Endothelial cell of umbilical vein (primary cell): ENCODE measurements around the gene SMAD5. TPM values are rescaled to one million over a fixed set of nuclear protein-coding genes. Genes with fewer than 3 reads are reported as not detected.

Experiments used
- BruUV-seq: library from RNA; stranded (reverse); fragments of 400-500 nt; replicated peaks from 2 replicates; lab custom pipeline; 2021; lab: Mats Ljungman, UMichigan
- CTCF ChIA-PET: fragments of 300-600, 350-600 bp; sonication (Branson Sonifier 250); formaldehyde crosslinking; loops from one replicate; lab custom pipeline; 2021; ENCODE audit warnings: antibody characterized with exemption, inconsistent platforms; lab: Charles Lee
- POLR2A ChIA-PET: fragments of 300-600, 350-600 bp; sonication (Branson Sonifier 250); formaldehyde crosslinking; loops from one replicate; lab custom pipeline; 2021; ENCODE audit warnings: antibody characterized with exemption, inconsistent platforms; lab: Charles Lee
- DNase-seq: peaks from one replicate; pipeline ENCODE4 v3.0.0-alpha.2; 2011; ENCODE audit warnings: low read depth, low spot score
- FAIRE-seq: peaks from 2 replicates; lab custom pipeline; 2011; peaks lifted over from hg19 to GRCh38; lab: Jason Lieb, UNC
- H2AFZ ChIP-seq: 2 replicates; pipeline ENCODE4 v1.6.0; 2012; ENCODE audit warnings: low read depth, low read length, control low read depth, inconsistent platforms
- H3K27ac ChIP-seq: 2 replicates; pipeline ENCODE4 v1.5.1; 2011; ENCODE audit warnings: low read depth, mild to moderate bottlenecking, control low read depth, low read length, moderate library complexity; ENCODE audit not compliant: insufficient read depth
- H3K27me3 ChIP-seq, 2 experiments: 2 replicates each; pipeline versions ENCODE4 v1.6.0 to v1.6.1; 2011; ENCODE audit warnings: low read length in 2 of 2, mixed read lengths in 1 of 2; ENCODE audit not compliant: control insufficient read depth in 2 of 2, insufficient read depth in 2 of 2
- H3K36me3 ChIP-seq, 2 experiments: 2 replicates in 1 of 2; 3 replicates in 1 of 2; pipeline ENCODE4 v1.5.1; 2011; ENCODE audit warnings: low read length in 2 of 2, mild to moderate bottlenecking in 1 of 2, moderate library complexity in 1 of 2; ENCODE audit not compliant: control insufficient read depth in 2 of 2, insufficient read depth in 2 of 2; ENCODE audit errors: extremely low read depth in 1 of 2
- H3K4me1 ChIP-seq: 3 replicates; pipeline ENCODE4 v1.5.1; 2011; ENCODE audit warnings: mild to moderate bottlenecking, low read length; ENCODE audit not compliant: control insufficient read depth, insufficient read depth; ENCODE audit errors: extremely low read depth
- H3K4me2 ChIP-seq: 2 replicates; pipeline ENCODE4 v1.6.1; 2011; ENCODE audit warnings: low read length, control low read depth, mixed read lengths; ENCODE audit not compliant: insufficient read depth
- H3K4me3 ChIP-seq, 3 experiments: fragments of 200-600 bp in 1 of 3; sonication (generic), shearing (Covaris generic) in 1 of 3; replicated peaks in 1 of 3; 2 replicates each; pipeline ENCODE4 v1.5.1; 2011 to 2016; ENCODE audit warnings: control low read depth in 3 of 3, low read length in 3 of 3, mild to moderate bottlenecking in 2 of 3, inconsistent platforms in 1 of 3, low read depth in 1 of 3, moderate library complexity in 1 of 3; ENCODE audit not compliant: insufficient read depth in 1 of 3
- H3K79me2 ChIP-seq: 2 replicates; pipeline ENCODE4 v1.6.0; 2012; ENCODE audit warnings: low read length, inconsistent platforms; ENCODE audit not compliant: control insufficient read depth, insufficient read depth
- H3K9ac ChIP-seq: replicated peaks from 2 replicates; pipeline ENCODE3; 2011; ENCODE audit warnings: low read length, control low read depth; ENCODE audit not compliant: insufficient read depth; ENCODE audit errors: extremely low read depth
- H3K9me1 ChIP-seq: replicated peaks from 3 replicates; pipeline ENCODE4 v1.6.0; 2011; ENCODE audit warnings: mild to moderate bottlenecking, low read length; ENCODE audit not compliant: control insufficient read depth, insufficient read depth; ENCODE audit errors: extremely low read depth
- H3K9me3 ChIP-seq: replicated peaks from 2 replicates; pipeline ENCODE4 v1.5.1; 2012; ENCODE audit warnings: low read length, inconsistent platforms; ENCODE audit not compliant: control insufficient read depth, insufficient read depth
- H4K20me1 ChIP-seq: replicated peaks from 2 replicates; pipeline ENCODE3; 2011; ENCODE audit warnings: mild to moderate bottlenecking, low read length; ENCODE audit not compliant: control insufficient read depth, insufficient read depth; ENCODE audit errors: extremely low read depth
- CTCF ChIP-seq, 2 donors: IDR thresholded peaks; 1 replicate in 1 of 2; 2 replicates in 1 of 2; pipeline ENCODE4 v1.5.1; 2011; ENCODE audit warnings: low read length in 2 of 2, mild to moderate bottlenecking in 2 of 2, moderate library complexity in 2 of 2, control low read depth in 1 of 2, inconsistent platforms in 1 of 2, low read depth in 1 of 2; ENCODE audit not compliant: insufficient read depth in 1 of 2; ENCODE audit errors: extremely low read depth in 1 of 2
- EZH2 ChIP-seq: IDR thresholded peaks from 2 replicates; pipeline ENCODE4 v1.6.1; 2012; ENCODE audit warnings: borderline replicate concordance, low read depth, mild to moderate bottlenecking, moderate library complexity, low read length, inconsistent platforms; ENCODE audit not compliant: severe bottlenecking
- FOS ChIP-seq: IDR thresholded peaks from 2 replicates; pipeline ENCODE4 v1.6.1; 2011; ENCODE audit warnings: mild to moderate bottlenecking, low read length, moderate library complexity, borderline replicate concordance; ENCODE audit not compliant: insufficient read depth
- GATA2 ChIP-seq: IDR thresholded peaks from 2 replicates; pipeline ENCODE4 v1.7.0; 2011; ENCODE audit warnings: low read depth, mild to moderate bottlenecking, moderate library complexity, mixed read lengths, low read length; ENCODE audit not compliant: insufficient read length, insufficient read depth
- JUN ChIP-seq: IDR thresholded peaks from 2 replicates; pipeline ENCODE4 v1.6.1; 2011; ENCODE audit warnings: borderline replicate concordance, low read depth; ENCODE audit not compliant: insufficient read length, insufficient read depth
- MAX ChIP-seq: IDR thresholded peaks from 2 replicates; pipeline ENCODE4 v1.6.1; 2011; ENCODE audit not compliant: insufficient read depth, insufficient read length
- MYC ChIP-seq: IDR thresholded peaks from one replicate; pipeline ENCODE4 v1.6.1; 2011; ENCODE audit warnings: mild to moderate bottlenecking, low read depth, low read length
- POLR2A ChIP-seq: IDR thresholded peaks from 2 replicates; pipeline ENCODE4 v1.6.1; 2012; ENCODE audit warnings: low read depth, mild to moderate bottlenecking, control low read depth, low read length
- POLR2AphosphoS5 ChIP-seq: IDR thresholded peaks from 2 replicates; pipeline ENCODE4 v1.6.1; 2012; ENCODE audit warnings: low read depth, mild to moderate bottlenecking, control low read depth, low read length, moderate library complexity; ENCODE audit not compliant: insufficient read depth
- dilution Hi-C: fragments of 300-500 bp; cut with MboI; formaldehyde crosslinking; loops from one replicate; pipeline ENCODE4 v1.15.0; 2019; ENCODE audit warnings: low sequenced_read_pairs; ENCODE audit not compliant: extremely low pct_ligation_motif_present
- intact Hi-C: fragments of 100-400 bp; cut with micrococcal nuclease; formaldehyde crosslinking; loops from one replicate; pipeline ENCODE4 v1.10.0; 2022
- polyA plus RNA-seq, 4 experiments: library from polyadenylated mRNA; depleted of rRNA in 3 of 4; stranded (reverse) in 3 of 4; unstranded in 1 of 4; fragments of >200 nt; gene quantifications; 2 replicates each; pipeline versions ENCODE4 v1.2.1 to v1.2.3, GENCODE V29; 2011 to 2012; ENCODE audit warnings: missing spikeins in 1 of 4
- total RNA-seq: library from RNA; stranded (reverse); gene quantifications from 2 replicates; pipeline ENCODE4 v1.2.3, GENCODE V29; 2021

Gene SMAD5
- total and polyA plus RNA-seq, 2 donors (not counting 3 experiments of a cell fraction or from before 2014, with no cell fraction given) = 26.0 to 66.0 TPM

- no peak overlapping the region for H3K9ac ChIP-seq
- H2AFZ ChIP-seq = no peak overlapping the region
- no peak for FAIRE-seq
- H4K20me1 ChIP-seq = no peaks in the 10 kb centered on the region
- no TSS peak for BruUV-seq
- H3K36me3 ChIP-seq = no peaks in the 10 kb centered on the region
- no peaks in the 10 kb centered on the region for H3K79me2 ChIP-seq
- H3K27ac ChIP-seq = no peak overlapping the region
- POLR2A ChIA-PET = no interaction called here
- TF ChIP-seq GATA2 (no peak), JUN (no peak), POLR2AphosphoS5 (no peak), MYC (no peak), POLR2A (no peak), EZH2 (no peak), CTCF (IDR thresholded peaks at IDR 0.05; ENCODE audit: extremely low read depth in 1 of 2, insufficient read depth in 1 of 2, low read depth in 1 of 2, low read length in 2 of 2) (no peak), FOS (no peak), MAX (no peak)
- H3K9me1 ChIP-seq = no peaks in the 10 kb centered on the region
- no peak overlapping the region for H3K4me2 ChIP-seq
- no peaks in the 10 kb centered on the region for H3K9me3 ChIP-seq
- peaks cover 17 to 35% of the 10 kb centered on the region in 2 experiments for H3K27me3 ChIP-seq
- DNase-seq = no peak
- CTCF ChIA-PET = interaction anchor here (1.6 to 1.7 kb wide), 2 partner anchors 7 to 150 kb away, joined by 3 to 4 read pairs; no protein-coding TSS in a partner anchor
- dilution Hi-C loops = no loop called here
- intact Hi-C loops = no loop called here
- H3K4me3 ChIP-seq = no peak overlapping the region
- H3K4me1 ChIP-seq = no peaks in the 10 kb centered on the region
These were observed 37.6 kb upstream of the SMAD5 start for GRCh38 chr5:136094913-136095641.
